SU-DHL-6 (cell line): ENCODE results near the gene FOXF1.

Source experiments
- H2AFZ ChIP-seq: fragments of 200-600 bp; sonication (generic); 2 replicates; pipeline ENCODE4 v1.6.1; 2014; ENCODE audit warnings: low read depth, mild to moderate bottlenecking, moderate library complexity, mixed read lengths, antibody characterized with exemption, low read length; ENCODE audit not compliant: severe bottlenecking
- H3F3A ChIP-seq: fragments of 200-600 bp; shearing (Covaris generic); 2 replicates; pipeline ENCODE4 v1.6.0; 2016; ENCODE audit warnings: antibody characterized with exemption, mild to moderate bottlenecking; ENCODE audit not compliant: insufficient read depth
- H3K27ac ChIP-seq: fragments of 200-600 bp; sonication (generic); 2 replicates; pipeline ENCODE4 v1.5.1; 2016; ENCODE audit warnings: low read depth, mild to moderate bottlenecking, low read length, moderate library complexity, mixed read lengths
- H3K27me3 ChIP-seq: fragments of 200-600 bp; sonication (generic), shearing (Covaris generic); 2 replicates; pipeline ENCODE4 v1.6.0; 2014; ENCODE audit warnings: mild to moderate bottlenecking, low read length
- H3K36me3 ChIP-seq: fragments of 200-600 bp; sonication (generic); 2 replicates; pipeline ENCODE4 v1.6.1; 2014; ENCODE audit warnings: mild to moderate bottlenecking, low read length, mixed read lengths
- H3K4me2 ChIP-seq: fragments of 300-600, 200-600 bp; shearing (Covaris generic), sonication (generic); 2 replicates; pipeline ENCODE4 v1.6.0; 2014; ENCODE audit warnings: low read length, low read depth, mild to moderate bottlenecking; ENCODE audit not compliant: poor library complexity, severe bottlenecking
- H3K4me3 ChIP-seq: fragments of 200-600 bp; sonication (generic); 2 replicates; pipeline ENCODE4 v1.5.1; 2014; ENCODE audit warnings: antibody characterized with exemption, low read length, mild to moderate bottlenecking, mixed read lengths; ENCODE audit not compliant: insufficient read depth, poor library complexity, severe bottlenecking
- H3K79me2 ChIP-seq: fragments of 200-600 bp; sonication (generic); 2 replicates; pipeline ENCODE4 v1.6.1; 2014; ENCODE audit warnings: mild to moderate bottlenecking, low read length, moderate library complexity; ENCODE audit not compliant: insufficient read depth
- H3K9ac ChIP-seq: fragments of 200-600 bp; sonication (generic); 2 replicates; pipeline ENCODE4 v1.7.0; 2014; ENCODE audit warnings: mild to moderate bottlenecking, low read length
- H3K9me2 ChIP-seq: fragments of 200-600 bp; sonication (generic); replicated peaks from 2 replicates; pipeline ENCODE4 v1.6.1; 2014; ENCODE audit warnings: low read length; ENCODE audit not compliant: insufficient read depth
- H3K9me3 ChIP-seq: fragments of 200-600 bp; sonication (generic); 2 replicates; pipeline ENCODE4 v1.6.1; 2014; ENCODE audit warnings: low read length, mixed read lengths; ENCODE audit not compliant: insufficient read depth
- H4K20me1 ChIP-seq: fragments of 200-600 bp; sonication (generic); 2 replicates; pipeline ENCODE4 v1.6.1; 2014; ENCODE audit warnings: low read depth, mild to moderate bottlenecking, antibody characterized with exemption, low read length, moderate library complexity, mixed read lengths
- CTCF ChIP-seq: fragments of 200-600 bp; sonication (generic); IDR thresholded peaks from one replicate; pipeline ENCODE4 v1.5.1; 2017; ENCODE audit warnings: antibody characterized with exemption, mild to moderate bottlenecking, low read length, moderate library complexity; ENCODE audit not compliant: insufficient read depth, poor library complexity, severe bottlenecking
- EZH2phosphoT487 ChIP-seq: fragments of 200-600 bp; sonication (generic), shearing (Covaris generic); conservative IDR thresholded peaks from 2 replicates; pipeline ENCODE4 v1.6.1; 2018; ENCODE audit warnings: mild to moderate bottlenecking, antibody characterized with exemption, low read length, moderate library complexity, mixed read lengths

The FOXF1 gene

GRCh38 chr16:86464044-86464443, 46.3 kb upstream of the FOXF1 start:
- Histone ChIP-seq H3F3A (no peaks in the 10 kb centered on the region), H3K9ac (no peak overlapping the region), H3K27me3 (no peaks in the 10 kb centered on the region), H3K36me3 (no peaks in the 10 kb centered on the region), H3K4me3 (no peak overlapping the region), H3K9me3 (peaks cover 6% of the 10 kb centered on the region; the same call in 1 of the 2 replicates), H3K9me2 (no peaks in the 10 kb centered on the region), H3K27ac (no peak overlapping the region), H4K20me1 (no peaks in the 10 kb centered on the region), H3K79me2 (no peaks in the 10 kb centered on the region), H3K4me2 (no peak overlapping the region), H2AFZ (no peak overlapping the region)
- TF ChIP-seq CTCF = no peak
- TF ChIP-seq EZH2phosphoT487 = no peak

- no peak for TF ChIP-seq CTCF
- TF ChIP-seq EZH2phosphoT487 = no peak
- no peak overlapping the region for H2AFZ ChIP-seq
- H3K9ac ChIP-seq = no peak overlapping the region
- no peaks in the 10 kb centered on the region for H3F3A ChIP-seq
- H4K20me1 ChIP-seq = no peaks in the 10 kb centered on the region
- H3K36me3 ChIP-seq = no peaks in the 10 kb centered on the region
- H3K9me2 ChIP-seq = no peaks in the 10 kb centered on the region
- H3K27ac ChIP-seq = no peak overlapping the region
- H3K4me3 ChIP-seq = no peak overlapping the region
- no peak overlapping the region for H3K4me2 ChIP-seq
- H3K27me3 ChIP-seq = no peaks in the 10 kb centered on the region
- peaks cover 6% of the 10 kb centered on the region; the same call in 1 of the 2 replicates for H3K9me3 ChIP-seq
- no peaks in the 10 kb centered on the region for H3K79me2 ChIP-seq
Observed at GRCh38 chr16:86465434-86465833, 44.9 kb upstream of the FOXF1 start.

GRCh38 chr16:86466696-86467406, 43.5 kb upstream of the FOXF1 start:
- Histone ChIP-seq H3K27ac (no peak overlapping the region), H3K9ac (no peak overlapping the region), H2AFZ (no peak overlapping the region), H4K20me1 (no peaks in the 10 kb centered on the region), H3K9me2 (no peaks in the 10 kb centered on the region), H3K4me3 (no peak overlapping the region), H3K27me3 (no peaks in the 10 kb centered on the region), H3K79me2 (no peaks in the 10 kb centered on the region), H3K4me2 (no peak overlapping the region), H3K9me3 (peaks cover 6% of the 10 kb centered on the region; the same call in 1 of the 2 replicates), H3K36me3 (no peaks in the 10 kb centered on the region), H3F3A (no peaks in the 10 kb centered on the region)
- no peak for TF ChIP-seq EZH2phosphoT487
- no peak for TF ChIP-seq CTCF
